ENCODE data around the gene DLG5. TPM values are rescaled to one million over a fixed set of nuclear protein-coding genes. Genes with fewer than 3 reads are reported as not detected.

Gene DLG5
- total and polyA plus RNA-seq, 9 of the 15 experiments (the other 6 are each of a cell fraction or from before 2014, with no cell fraction given), result 1.4 to 26.8 (median 11.2) TPM

GRCh38 chr10:77817541-77817940 is 109.0 kb downstream of the DLG5 start:
- 0 out of 2 replicates have a peak, but pooled peaks cover 3% of the 10 kb centered on the region for H4K20me1 ChIP-seq (replicated peaks; ENCODE audit: control insufficient read depth, insufficient read depth, low read length)
- H3K9ac ChIP-seq (ENCODE audit: insufficient read depth in 1 of 2, low read depth in 2 of 2, low read length in 2 of 2), result peak overlapping the region in 1 of 2 experiments; percentile 53; a peak in 1 of 4 replicates
- in situ Hi-C loops (cut with MboI), result no loop called here
- no TSS peak for BruUV-seq (replicated peaks)
- H3K9me1 ChIP-seq (ENCODE audit: control insufficient read depth, insufficient read depth, low read length), result no peaks in the 10 kb centered on the region
- intact Hi-C loops (cut with micrococcal nuclease), result no loop called here
- H3K27me3 ChIP-seq (ENCODE audit: control insufficient read depth in 2 of 2, insufficient read depth in 2 of 2, low read length in 2 of 2), result no peaks in the 10 kb centered on the region
- ATAC-seq (no peak), FAIRE-seq (no peak), DNase-seq (ENCODE audit: extremely low read depth in 1 of 4, low spot score in 3 of 4) (no peak)
- H3K79me2 ChIP-seq (ENCODE audit: control insufficient read depth, insufficient read depth, low read length), result no peaks in the 10 kb centered on the region
- ChIA-PET CTCF (ENCODE audit: low intra/inter-chr PET ratio) (no interaction called here), POLR2A (interaction anchor here (1.1 kb wide), 1 partner anchor 18 kb away, joined by 3 read pairs; no protein-coding TSS in a partner anchor)
- H3K36me3 ChIP-seq (ENCODE audit: control insufficient read depth, insufficient read depth, low read length), result peaks cover 74% of the 10 kb centered on the region
- no peaks in the 10 kb centered on the region for H3K9me3 ChIP-seq (replicated peaks; ENCODE audit: control insufficient read depth, insufficient read depth, low read depth, low read length)
- H3K4me3 ChIP-seq, result no peak overlapping the region
- 91% methylated on average over 11 of the region's 11 CpGs for WGBS (ENCODE audit: insufficient coverage, low coverage, missing lambda C conversion rate)
- H3K27ac ChIP-seq (ENCODE audit: extremely low read depth, low read depth, low read length), result no peak overlapping the region
- no peak overlapping the region for H3K4me2 ChIP-seq (ENCODE audit: insufficient read depth, low read length)
- TF ChIP-seq, protein P1, sequence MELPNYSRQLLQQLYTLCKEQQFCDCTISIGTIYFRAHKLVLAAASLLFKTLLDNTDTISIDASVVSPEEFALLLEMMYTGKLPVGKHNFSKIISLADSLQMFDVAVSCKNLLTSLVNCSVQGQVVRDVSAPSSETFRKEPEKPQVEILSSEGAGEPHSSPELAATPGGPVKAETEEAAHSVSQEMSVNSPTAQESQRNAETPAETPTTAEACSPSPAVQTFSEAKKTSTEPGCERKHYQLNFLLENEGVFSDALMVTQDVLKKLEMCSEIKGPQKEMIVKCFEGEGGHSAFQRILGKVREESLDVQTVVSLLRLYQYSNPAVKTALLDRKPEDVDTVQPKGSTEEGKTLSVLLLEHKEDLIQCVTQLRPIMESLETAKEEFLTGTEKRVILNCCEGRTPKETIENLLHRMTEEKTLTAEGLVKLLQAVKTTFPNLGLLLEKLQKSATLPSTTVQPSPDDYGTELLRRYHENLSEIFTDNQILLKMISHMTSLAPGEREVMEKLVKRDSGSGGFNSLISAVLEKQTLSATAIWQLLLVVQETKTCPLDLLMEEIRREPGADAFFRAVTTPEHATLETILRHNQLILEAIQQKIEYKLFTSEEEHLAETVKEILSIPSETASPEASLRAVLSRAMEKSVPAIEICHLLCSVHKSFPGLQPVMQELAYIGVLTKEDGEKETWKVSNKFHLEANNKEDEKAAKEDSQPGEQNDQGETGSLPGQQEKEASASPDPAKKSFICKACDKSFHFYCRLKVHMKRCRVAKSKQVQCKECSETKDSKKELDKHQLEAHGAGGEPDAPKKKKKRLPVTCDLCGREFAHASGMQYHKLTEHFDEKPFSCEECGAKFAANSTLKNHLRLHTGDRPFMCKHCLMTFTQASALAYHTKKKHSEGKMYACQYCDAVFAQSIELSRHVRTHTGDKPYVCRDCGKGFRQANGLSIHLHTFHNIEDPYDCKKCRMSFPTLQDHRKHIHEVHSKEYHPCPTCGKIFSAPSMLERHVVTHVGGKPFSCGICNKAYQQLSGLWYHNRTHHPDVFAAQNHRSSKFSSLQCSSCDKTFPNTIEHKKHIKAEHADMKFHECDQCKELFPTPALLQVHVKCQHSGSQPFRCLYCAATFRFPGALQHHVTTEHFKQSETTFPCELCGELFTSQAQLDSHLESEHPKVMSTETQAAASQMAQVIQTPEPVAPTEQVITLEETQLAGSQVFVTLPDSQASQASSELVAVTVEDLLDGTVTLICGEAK (IDR thresholded peaks at IDR 0.05), result no peak
- TF ChIP-seq, protein P1 (CRISPR knock-in tag; IDR thresholded peaks at IDR 0.05), result no peak
- no peak for TF ChIP-seq GATAD2A (IDR thresholded peaks at IDR 0.05)
- no peak for TF ChIP-seq POLR2B (IDR thresholded peaks at IDR 0.05; ENCODE audit: low read depth, partially characterized antibody)
- no peak for TF ChIP-seq ERF (CRISPR knock-in tag; IDR thresholded peaks at IDR 0.05)
- TF ChIP-seq NEUROD1 (IDR thresholded peaks at IDR 0.05; ENCODE audit: borderline replicate concordance, low read depth, low read length, partially characterized antibody), result no peak
- no peak for TF ChIP-seq ZNF444 (CRISPR knock-in tag; IDR thresholded peaks at IDR 0.05)
- TF ChIP-seq BCL6 (CRISPR knock-in tag; IDR thresholded peaks at IDR 0.05), result no peak
- 0 out of 5 replicates have a peak, but pooled peaks cover 0 to 3% of the 10 kb centered on the region in 2 experiments for H3K4me1 ChIP-seq (replicated peaks in 1 of 2; ENCODE audit: control insufficient read depth in 2 of 2, insufficient read depth in 2 of 2, low read length in 2 of 2)
- no peak overlapping the region for H2AFZ ChIP-seq (ENCODE audit: low read depth, low read length)
